ENCODE results near the gene DDX41. TPM values are rescaled to one million over a fixed set of nuclear protein-coding genes. Genes with fewer than 3 reads are reported as not detected.
A peak's percentile ranks its signal among the peaks of the same experiment; 100 is the strongest.

Gene DDX41
- total RNA-seq, 2 experiments from 2014 or later, result 49.6 to 49.7 TPM

GRCh38 chr5:177508221-177508611 lies 8.5 kb downstream of the DDX41 start:
- POLR2A ChIA-PET, result interaction anchor here (1.9 kb wide), 1 partner anchor 29 kb away, joined by 5 read pairs; no protein-coding TSS in a partner anchor
- Mint-ChIP-seq H3K27ac (no peak overlapping the region), H3K4me3 (no peak overlapping the region), H3K4me1 (ENCODE audit: low read depth) (no peaks in the 10 kb centered on the region), H3K9me3 (no peaks in the 10 kb centered on the region), H3K36me3 (ENCODE audit: low read depth) (peaks cover 25% of the 10 kb centered on the region), H3K27me3 (no peaks in the 10 kb centered on the region)
- H3K9me3 ChIP-seq (ENCODE audit: control insufficient read depth in 1 of 2, insufficient read depth in 1 of 2, low read length in 2 of 2), result no peaks in the 10 kb centered on the region
- DNase-seq (peak in 1 of 14 experiments; percentile 30), ATAC-seq (ENCODE audit: poor library complexity) (no peak)
- H3K4me3 ChIP-seq (ENCODE audit: low read length), result peak overlapping the region; percentile 42
- no peak overlapping the region for H3K27ac ChIP-seq (ENCODE audit: low read depth in 1 of 2, low read length in 2 of 2)
- H3K27me3 ChIP-seq (ENCODE audit: control insufficient read depth in 1 of 2, insufficient read depth in 2 of 2, low read length in 2 of 2), result no peaks in the 10 kb centered on the region
- peaks cover 17% of the 10 kb centered on the region for H3K4me1 ChIP-seq (ENCODE audit: insufficient read depth, low read length)
- CTCF ChIA-PET, result interaction anchor here (1.0 kb wide), 1 partner anchor 104 kb away, joined by 3 read pairs; no protein-coding TSS in a partner anchor
- H3K36me3 ChIP-seq (ENCODE audit: insufficient read depth, low read length), result peaks cover 29% of the 10 kb centered on the region
- no peak for TF ChIP-seq CTCF (IDR thresholded peaks at IDR 0.05)
- intact Hi-C loops (cut with DNase I, micrococcal nuclease), result no loop called here

- Mint-ChIP-seq H3K27ac (no peak overlapping the region), H3K36me3 (ENCODE audit: low read depth) (peaks cover 20% of the 10 kb centered on the region), H3K9me3 (no peaks in the 10 kb centered on the region), H3K27me3 (no peaks in the 10 kb centered on the region), H3K4me3 (no peak overlapping the region), H3K4me1 (ENCODE audit: low read depth) (no peaks in the 10 kb centered on the region)
- Histone ChIP-seq H3K36me3 (ENCODE audit: insufficient read depth, low read length) (peaks cover 24% of the 10 kb centered on the region), H3K4me1 (ENCODE audit: insufficient read depth, low read length) (peaks cover 17% of the 10 kb centered on the region), H3K27ac (ENCODE audit: low read depth in 1 of 2, low read length in 2 of 2) (no peak overlapping the region), H3K9me3 (ENCODE audit: control insufficient read depth in 1 of 2, insufficient read depth in 1 of 2, low read length in 2 of 2) (no peaks in the 10 kb centered on the region), H3K27me3 (ENCODE audit: control insufficient read depth in 1 of 2, insufficient read depth in 2 of 2, low read length in 2 of 2) (no peaks in the 10 kb centered on the region), H3K4me3 (ENCODE audit: low read length) (peak overlapping the region; percentile 42)
- intact Hi-C loops (cut with DNase I, micrococcal nuclease), result no loop called here
- DNase-seq (peak in 1 of 14 experiments; percentile 35), ATAC-seq (ENCODE audit: poor library complexity) (no peak)
- no peak for TF ChIP-seq CTCF (IDR thresholded peaks at IDR 0.05)
- ChIA-PET CTCF (no interaction called here), POLR2A (interaction anchor here (1.9 kb wide), 1 partner anchor 29 kb away, joined by 5 read pairs; no protein-coding TSS in a partner anchor)
Observed at GRCh38 chr5:177507596-177508220, 9.1 kb downstream of the DDX41 start.

GRCh38 chr5:177507165-177507564 lies 9.6 kb downstream of the DDX41 start:
- Histone ChIP-seq H3K27ac (ENCODE audit: low read depth in 1 of 2, low read length in 2 of 2) (no peak overlapping the region), H3K4me3 (ENCODE audit: low read length) (no peak overlapping the region), H3K36me3 (ENCODE audit: insufficient read depth, low read length) (peaks cover 18% of the 10 kb centered on the region), H3K4me1 (ENCODE audit: insufficient read depth, low read length) (peaks cover 17% of the 10 kb centered on the region), H3K9me3 (ENCODE audit: control insufficient read depth in 1 of 2, insufficient read depth in 1 of 2, low read length in 2 of 2) (no peaks in the 10 kb centered on the region), H3K27me3 (ENCODE audit: control insufficient read depth in 1 of 2, insufficient read depth in 2 of 2, low read length in 2 of 2) (no peaks in the 10 kb centered on the region)
- no peaks in the 10 kb centered on the region for H3K9me3 Mint-ChIP-seq
- TF ChIP-seq CTCF (IDR thresholded peaks at IDR 0.05), result no peak
- no peaks in the 10 kb centered on the region for H3K27me3 Mint-ChIP-seq
- ChIA-PET POLR2A (no interaction called here), CTCF (no interaction called here)
- intact Hi-C loops (cut with DNase I, micrococcal nuclease), result no loop called here
- H3K4me3 Mint-ChIP-seq, result no peak overlapping the region
- peak in 1 of 14 experiments; percentile 33 for DNase-seq
- no peak overlapping the region for H3K27ac Mint-ChIP-seq
- peaks cover 15% of the 10 kb centered on the region for H3K36me3 Mint-ChIP-seq (ENCODE audit: low read depth)
- no peaks in the 10 kb centered on the region for H3K4me1 Mint-ChIP-seq (ENCODE audit: low read depth)
- no peak for ATAC-seq (ENCODE audit: poor library complexity)
